Astrocyte of the cerebellum (primary cell): Measurements from ENCODE around the gene IL1RN.

Source experiments
- DNase-seq: peaks from one replicate; pipeline ENCODE4 v3.0.0-alpha.2; 2011; ENCODE audit warnings: low read depth
- H3K4me3 ChIP-seq: 2 replicates; pipeline ENCODE4 v1.5.1; 2011; ENCODE audit warnings: mild to moderate bottlenecking, low read depth, low read length, moderate library complexity
- CTCF ChIP-seq: IDR thresholded peaks from 2 replicates; pipeline ENCODE4 v1.5.1; 2012; ENCODE audit warnings: low read length, low read depth, moderate library complexity, mild to moderate bottlenecking; ENCODE audit errors: missing control alignments
- in situ Hi-C: cut with HindIII; loops from 2 replicates; pipeline ENCODE4 v1.10.0; 2017; ENCODE audit warnings: low sequenced_read_pairs

IL1RN gene

DNA sequence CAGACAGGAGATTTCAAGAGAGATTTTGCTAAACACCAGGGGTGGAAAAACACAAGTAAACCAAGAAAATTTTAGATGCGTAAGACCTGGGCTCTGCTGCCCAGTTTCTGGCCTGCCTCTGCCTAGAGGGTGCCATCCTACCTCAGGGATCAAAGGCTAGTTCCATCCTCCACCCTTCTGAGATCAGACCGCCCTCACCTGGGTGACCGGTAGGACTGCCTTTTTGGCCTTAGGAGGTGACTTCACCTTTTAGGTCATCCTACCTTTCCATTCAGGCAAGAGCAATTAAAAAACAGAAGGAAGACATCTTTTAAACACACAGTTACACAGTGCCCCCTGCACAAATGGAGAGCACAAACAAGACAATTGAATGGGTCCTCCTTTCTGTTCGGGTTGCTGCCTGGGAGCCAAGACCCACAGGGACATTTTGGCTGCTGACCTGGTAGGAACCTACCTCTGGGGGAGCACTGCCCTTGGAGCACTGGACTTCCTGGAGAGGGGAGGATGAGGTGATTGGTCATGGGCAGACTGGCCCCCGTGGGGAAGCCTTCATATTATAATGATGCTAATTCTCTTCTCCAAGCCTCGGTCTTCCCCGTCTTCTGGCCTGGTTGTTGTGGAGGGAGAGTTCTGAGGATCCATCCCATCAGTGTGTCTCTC is 49.4 kb downstream of the IL1RN start:
- no peak for DNase-seq
- no peak for TF ChIP-seq CTCF
- no peak overlapping the region for H3K4me3 ChIP-seq
- in situ Hi-C loops, result no loop called here

GRCh38 chr2:113178069-113178746 is 50.8 kb downstream of the IL1RN start:
- H3K4me3 ChIP-seq, result no peak overlapping the region
- in situ Hi-C loops, result no loop called here
- no peak for DNase-seq
- no peak for TF ChIP-seq CTCF

- no peak for DNase-seq
- no peak for TF ChIP-seq CTCF
- in situ Hi-C loops, result no loop called here
- no peak overlapping the region for H3K4me3 ChIP-seq
These were observed 51.5 kb downstream of the IL1RN start for GRCh38 chr2:113178891-113179290.

- H3K4me3 ChIP-seq, result no peak overlapping the region
- no peak for TF ChIP-seq CTCF
- no peak for DNase-seq
- in situ Hi-C loops, result no loop called here
These were observed 52.1 kb downstream of the IL1RN start for GRCh38 chr2:113179446-113180045.

- H3K4me3 ChIP-seq, result no peak overlapping the region
- DNase-seq, result no peak
- in situ Hi-C loops, result no loop called here
- TF ChIP-seq CTCF, result no peak
These were observed 52.9 kb downstream of the IL1RN start for GRCh38 chr2:113180131-113180946.
